Fibroblast of mammary gland (primary cell): ENCODE measurements around the gene RCOR2.

Experiments used
- DNase-seq: peaks from one replicate; pipeline ENCODE4 v3.0.0-alpha.2; 2010; ENCODE audit warnings: low read depth
- H3K4me3 ChIP-seq: 2 replicates; pipeline ENCODE4 v1.5.1; 2011; ENCODE audit warnings: low read depth, mild to moderate bottlenecking, low read length, moderate library complexity; ENCODE audit not compliant: control insufficient read depth
- TF ChIP-seq, protein P1 (sequence below): conservative IDR thresholded peaks from 2 replicates; pipeline ENCODE4 v1.5.1; 2011; ENCODE audit warnings: low read depth, low read length, inconsistent platforms; ENCODE audit not compliant: control insufficient read depth, insufficient read depth

The RCOR2 gene

DNA sequence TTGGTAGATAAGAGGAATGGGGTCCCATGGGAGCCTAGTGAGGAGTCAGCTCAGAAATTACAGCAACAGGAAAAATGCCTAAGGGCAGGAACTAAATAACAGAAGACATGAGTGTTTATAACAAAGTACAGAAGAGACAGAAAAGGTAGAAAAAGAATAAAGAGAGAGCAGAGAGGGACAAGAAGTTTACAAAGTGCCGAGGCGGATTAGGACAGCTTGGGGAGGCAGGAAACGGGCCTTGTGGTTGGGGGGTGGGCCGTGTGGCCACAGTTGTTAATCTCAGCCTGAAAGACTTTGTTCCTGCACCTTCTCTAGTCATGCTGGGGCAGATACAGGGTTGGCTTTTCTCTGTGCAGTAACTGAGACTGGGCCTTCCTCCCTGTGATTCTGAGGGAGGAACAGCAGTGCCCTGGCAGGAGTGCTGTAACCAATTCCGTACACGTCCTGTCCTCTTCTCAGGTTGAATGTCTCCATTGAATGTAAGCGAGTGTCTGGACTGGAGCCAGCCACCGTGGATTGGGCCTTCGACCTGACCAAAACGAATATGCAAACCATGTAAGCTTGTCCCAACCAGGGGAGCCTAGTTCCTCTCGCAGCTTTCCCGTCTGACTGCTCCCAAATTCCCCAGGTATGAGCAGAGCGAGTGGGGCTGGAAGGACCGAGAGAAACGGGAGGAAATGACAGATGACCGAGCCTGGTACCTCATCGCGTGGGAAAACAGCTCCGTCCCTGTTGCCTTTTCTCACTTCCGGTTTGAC lies 35.0 kb upstream of the RCOR2 start:
- TF ChIP-seq, protein P1, sequence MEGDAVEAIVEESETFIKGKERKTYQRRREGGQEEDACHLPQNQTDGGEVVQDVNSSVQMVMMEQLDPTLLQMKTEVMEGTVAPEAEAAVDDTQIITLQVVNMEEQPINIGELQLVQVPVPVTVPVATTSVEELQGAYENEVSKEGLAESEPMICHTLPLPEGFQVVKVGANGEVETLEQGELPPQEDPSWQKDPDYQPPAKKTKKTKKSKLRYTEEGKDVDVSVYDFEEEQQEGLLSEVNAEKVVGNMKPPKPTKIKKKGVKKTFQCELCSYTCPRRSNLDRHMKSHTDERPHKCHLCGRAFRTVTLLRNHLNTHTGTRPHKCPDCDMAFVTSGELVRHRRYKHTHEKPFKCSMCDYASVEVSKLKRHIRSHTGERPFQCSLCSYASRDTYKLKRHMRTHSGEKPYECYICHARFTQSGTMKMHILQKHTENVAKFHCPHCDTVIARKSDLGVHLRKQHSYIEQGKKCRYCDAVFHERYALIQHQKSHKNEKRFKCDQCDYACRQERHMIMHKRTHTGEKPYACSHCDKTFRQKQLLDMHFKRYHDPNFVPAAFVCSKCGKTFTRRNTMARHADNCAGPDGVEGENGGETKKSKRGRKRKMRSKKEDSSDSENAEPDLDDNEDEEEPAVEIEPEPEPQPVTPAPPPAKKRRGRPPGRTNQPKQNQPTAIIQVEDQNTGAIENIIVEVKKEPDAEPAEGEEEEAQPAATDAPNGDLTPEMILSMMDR = no peak
- H3K4me3 ChIP-seq = no peak overlapping the region
- no peak for DNase-seq

DNA sequence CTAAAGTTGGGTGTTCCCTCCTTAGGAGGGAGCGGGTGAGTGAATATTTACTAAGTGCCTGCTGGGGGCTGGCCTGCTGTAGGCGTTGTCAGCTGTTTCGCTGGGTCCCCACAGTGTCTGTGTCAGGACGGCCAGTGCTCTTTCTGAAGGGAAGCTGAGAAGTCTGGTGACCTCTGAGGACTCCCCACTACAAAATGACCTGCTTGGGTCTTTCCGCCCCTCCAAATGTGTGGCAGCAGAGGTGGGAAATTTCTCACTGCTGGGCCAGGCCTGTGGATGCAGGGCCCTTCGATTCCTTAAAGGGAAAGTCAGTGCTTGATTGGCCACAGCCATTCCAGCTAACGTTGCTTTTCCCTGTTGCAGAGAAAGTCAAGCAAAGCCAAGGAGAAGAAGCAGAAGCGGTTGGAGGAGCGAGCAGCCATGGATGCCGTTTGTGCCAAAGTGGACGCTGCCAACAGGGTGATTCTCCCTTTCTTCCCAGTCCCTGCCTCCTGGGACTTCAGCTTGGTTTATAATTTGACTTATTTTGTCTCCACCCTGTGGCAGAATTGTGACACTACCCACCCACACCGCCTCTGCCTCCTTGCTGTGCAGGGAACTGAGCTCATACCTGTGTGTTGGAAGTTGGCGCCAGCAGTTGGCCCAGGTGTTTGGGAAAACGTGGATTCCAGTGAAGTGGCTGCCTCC lies 28.7 kb upstream of the RCOR2 start:
- H3K4me3 ChIP-seq = no peak overlapping the region
- TF ChIP-seq, protein P1 = peak; percentile 67
- peak; percentile 82 for DNase-seq

DNA sequence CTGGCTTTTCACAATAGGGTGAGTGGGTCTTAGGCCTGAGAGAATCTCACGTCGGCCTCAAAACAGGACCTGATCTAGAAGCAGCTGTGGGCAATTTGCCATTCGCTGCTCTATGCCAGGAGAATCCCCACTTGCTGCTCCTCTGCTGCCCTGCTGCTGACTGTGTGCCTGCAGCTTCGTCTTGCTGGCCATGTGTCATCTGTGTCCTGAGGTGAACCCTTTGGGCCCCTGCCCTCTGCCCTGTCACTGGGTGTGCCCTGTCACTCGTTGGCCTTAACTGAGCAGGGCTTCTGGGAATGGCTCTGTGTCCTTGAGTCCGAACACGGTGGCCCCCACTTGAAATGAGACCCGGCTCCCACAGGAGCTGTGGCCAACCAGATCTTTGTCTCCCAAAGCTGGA lies 28.0 kb upstream of the RCOR2 start:
- H3K4me3 ChIP-seq = no peak overlapping the region
- peak; percentile 43 for DNase-seq
- TF ChIP-seq, protein P1 = no peak

DNA sequence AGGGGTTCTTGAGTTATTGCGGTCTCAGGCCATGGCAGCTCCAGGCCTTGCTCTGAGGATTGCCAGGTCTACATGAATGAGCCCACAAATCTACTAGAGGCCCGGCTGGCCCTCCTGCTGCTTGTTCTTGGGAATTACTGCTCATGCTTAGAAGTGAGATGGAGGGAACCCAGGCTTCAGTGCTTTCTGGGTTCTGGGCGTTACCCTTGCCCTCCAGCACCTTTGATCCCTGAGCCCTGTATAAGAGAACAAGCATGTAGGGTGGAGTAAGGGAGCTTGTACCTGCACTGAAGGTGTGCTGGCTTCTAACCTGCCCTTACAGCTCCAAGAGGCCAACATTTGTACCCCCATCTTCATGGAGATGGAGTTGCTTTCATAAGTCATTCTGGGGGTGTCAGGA lies 25.8 kb upstream of the RCOR2 start:
- no peak for DNase-seq
- no peak overlapping the region for H3K4me3 ChIP-seq
- TF ChIP-seq, protein P1 = no peak

DNA sequence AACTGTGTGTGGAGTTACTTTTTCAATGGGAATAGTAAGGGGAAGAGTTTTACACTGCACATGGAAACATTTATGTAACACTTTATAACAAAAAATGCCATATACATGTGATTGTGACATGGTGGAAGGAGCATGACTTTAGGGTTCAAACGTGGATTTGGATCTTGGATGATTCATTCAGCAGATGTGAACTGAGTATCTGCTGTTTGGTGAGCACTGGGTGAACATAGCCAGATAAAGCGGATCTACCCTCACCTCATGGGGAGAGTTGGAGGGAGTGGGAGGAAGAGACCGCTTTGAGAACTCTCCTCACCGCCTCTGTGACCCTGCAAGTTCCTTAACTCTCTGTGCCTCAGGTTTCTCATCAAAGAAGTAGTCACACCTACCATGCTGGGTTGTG lies 24.9 kb upstream of the RCOR2 start:
- DNase-seq = no peak
- no peak overlapping the region for H3K4me3 ChIP-seq
- TF ChIP-seq, protein P1 = no peak

DNA sequence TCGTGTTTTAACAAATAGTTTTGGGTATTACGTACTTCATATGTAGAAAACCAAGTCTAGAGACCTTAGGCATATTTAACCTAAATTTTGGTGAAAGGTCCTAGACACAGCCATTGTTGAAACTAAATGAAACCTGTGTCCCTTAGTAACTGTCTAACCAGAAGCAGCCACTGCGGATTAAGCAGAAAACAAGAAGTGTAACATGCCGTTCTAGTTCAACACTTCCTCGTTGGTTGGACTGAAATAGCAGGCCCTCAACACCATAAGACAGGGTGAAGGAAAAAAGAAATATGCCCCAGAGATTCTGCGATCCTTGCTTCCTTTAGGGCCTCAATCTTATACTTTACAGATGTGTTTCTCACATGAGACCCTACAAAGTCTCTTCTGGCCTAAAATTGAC lies 23.8 kb upstream of the RCOR2 start:
- H3K4me3 ChIP-seq = no peak overlapping the region
- TF ChIP-seq, protein P1 = no peak
- DNase-seq = no peak
